Endothelial cell of umbilical vein (primary cell): ENCODE data around the gene PCP2. TPM values are rescaled to one million over a fixed set of nuclear protein-coding genes. Genes with fewer than 3 reads are reported as not detected.
A peak's percentile ranks its signal among the peaks of the same experiment; 100 is the strongest.

Source experiments
- BruUV-seq: library from RNA; stranded (reverse); fragments of 400-500 nt; replicated peaks from 2 replicates; lab custom pipeline; 2021; lab: Mats Ljungman, UMichigan
- CTCF ChIA-PET: fragments of 300-600, 350-600 bp; sonication (Branson Sonifier 250); formaldehyde crosslinking; loops from one replicate; lab custom pipeline; 2021; ENCODE audit warnings: antibody characterized with exemption, inconsistent platforms; lab: Charles Lee
- POLR2A ChIA-PET: fragments of 300-600, 350-600 bp; sonication (Branson Sonifier 250); formaldehyde crosslinking; loops from one replicate; lab custom pipeline; 2021; ENCODE audit warnings: antibody characterized with exemption, inconsistent platforms; lab: Charles Lee
- DNase-seq: peaks from one replicate; pipeline ENCODE4 v3.0.0-alpha.2; 2011; ENCODE audit warnings: low read depth, low spot score
- FAIRE-seq: peaks from 2 replicates; lab custom pipeline; 2011; peaks lifted over from hg19 to GRCh38; lab: Jason Lieb, UNC
- H2AFZ ChIP-seq: 2 replicates; pipeline ENCODE4 v1.6.0; 2012; ENCODE audit warnings: low read depth, low read length, control low read depth, inconsistent platforms
- H3K27ac ChIP-seq: 2 replicates; pipeline ENCODE4 v1.5.1; 2011; ENCODE audit warnings: low read depth, mild to moderate bottlenecking, control low read depth, low read length, moderate library complexity; ENCODE audit not compliant: insufficient read depth
- H3K27me3 ChIP-seq, 2 experiments: 2 replicates each; pipeline versions ENCODE4 v1.6.0 to v1.6.1; 2011; ENCODE audit warnings: low read length in 2 of 2, mixed read lengths in 1 of 2; ENCODE audit not compliant: control insufficient read depth in 2 of 2, insufficient read depth in 2 of 2
- H3K36me3 ChIP-seq, 2 experiments: 2 replicates in 1 of 2; 3 replicates in 1 of 2; pipeline ENCODE4 v1.5.1; 2011; ENCODE audit warnings: low read length in 2 of 2, mild to moderate bottlenecking in 1 of 2, moderate library complexity in 1 of 2; ENCODE audit not compliant: control insufficient read depth in 2 of 2, insufficient read depth in 2 of 2; ENCODE audit errors: extremely low read depth in 1 of 2
- H3K4me1 ChIP-seq: 3 replicates; pipeline ENCODE4 v1.5.1; 2011; ENCODE audit warnings: mild to moderate bottlenecking, low read length; ENCODE audit not compliant: control insufficient read depth, insufficient read depth; ENCODE audit errors: extremely low read depth
- H3K4me2 ChIP-seq: 2 replicates; pipeline ENCODE4 v1.6.1; 2011; ENCODE audit warnings: low read length, control low read depth, mixed read lengths; ENCODE audit not compliant: insufficient read depth
- H3K4me3 ChIP-seq, 3 experiments: fragments of 200-600 bp in 1 of 3; sonication (generic), shearing (Covaris generic) in 1 of 3; replicated peaks in 1 of 3; 2 replicates each; pipeline ENCODE4 v1.5.1; 2011 to 2016; ENCODE audit warnings: control low read depth in 3 of 3, low read length in 3 of 3, mild to moderate bottlenecking in 2 of 3, inconsistent platforms in 1 of 3, low read depth in 1 of 3, moderate library complexity in 1 of 3; ENCODE audit not compliant: insufficient read depth in 1 of 3
- H3K79me2 ChIP-seq: 2 replicates; pipeline ENCODE4 v1.6.0; 2012; ENCODE audit warnings: low read length, inconsistent platforms; ENCODE audit not compliant: control insufficient read depth, insufficient read depth
- H3K9ac ChIP-seq: replicated peaks from 2 replicates; pipeline ENCODE3; 2011; ENCODE audit warnings: low read length, control low read depth; ENCODE audit not compliant: insufficient read depth; ENCODE audit errors: extremely low read depth
- H3K9me1 ChIP-seq: replicated peaks from 3 replicates; pipeline ENCODE4 v1.6.0; 2011; ENCODE audit warnings: mild to moderate bottlenecking, low read length; ENCODE audit not compliant: control insufficient read depth, insufficient read depth; ENCODE audit errors: extremely low read depth
- H3K9me3 ChIP-seq: replicated peaks from 2 replicates; pipeline ENCODE4 v1.5.1; 2012; ENCODE audit warnings: low read length, inconsistent platforms; ENCODE audit not compliant: control insufficient read depth, insufficient read depth
- H4K20me1 ChIP-seq: replicated peaks from 2 replicates; pipeline ENCODE3; 2011; ENCODE audit warnings: mild to moderate bottlenecking, low read length; ENCODE audit not compliant: control insufficient read depth, insufficient read depth; ENCODE audit errors: extremely low read depth
- EZH2 ChIP-seq: IDR thresholded peaks from 2 replicates; pipeline ENCODE4 v1.6.1; 2012; ENCODE audit warnings: borderline replicate concordance, low read depth, mild to moderate bottlenecking, moderate library complexity, low read length, inconsistent platforms; ENCODE audit not compliant: severe bottlenecking
- FOS ChIP-seq: IDR thresholded peaks from 2 replicates; pipeline ENCODE4 v1.6.1; 2011; ENCODE audit warnings: mild to moderate bottlenecking, low read length, moderate library complexity, borderline replicate concordance; ENCODE audit not compliant: insufficient read depth
- GATA2 ChIP-seq: IDR thresholded peaks from 2 replicates; pipeline ENCODE4 v1.7.0; 2011; ENCODE audit warnings: low read depth, mild to moderate bottlenecking, moderate library complexity, mixed read lengths, low read length; ENCODE audit not compliant: insufficient read length, insufficient read depth
- JUN ChIP-seq: IDR thresholded peaks from 2 replicates; pipeline ENCODE4 v1.6.1; 2011; ENCODE audit warnings: borderline replicate concordance, low read depth; ENCODE audit not compliant: insufficient read length, insufficient read depth
- MYC ChIP-seq: IDR thresholded peaks from one replicate; pipeline ENCODE4 v1.6.1; 2011; ENCODE audit warnings: mild to moderate bottlenecking, low read depth, low read length
- POLR2A ChIP-seq: IDR thresholded peaks from 2 replicates; pipeline ENCODE4 v1.6.1; 2012; ENCODE audit warnings: low read depth, mild to moderate bottlenecking, control low read depth, low read length
- POLR2AphosphoS5 ChIP-seq: IDR thresholded peaks from 2 replicates; pipeline ENCODE4 v1.6.1; 2012; ENCODE audit warnings: low read depth, mild to moderate bottlenecking, control low read depth, low read length, moderate library complexity; ENCODE audit not compliant: insufficient read depth
- dilution Hi-C: fragments of 300-500 bp; cut with MboI; formaldehyde crosslinking; loops from one replicate; pipeline ENCODE4 v1.15.0; 2019; ENCODE audit warnings: low sequenced_read_pairs; ENCODE audit not compliant: extremely low pct_ligation_motif_present
- intact Hi-C: fragments of 100-400 bp; cut with micrococcal nuclease; formaldehyde crosslinking; loops from one replicate; pipeline ENCODE4 v1.10.0; 2022
- polyA plus RNA-seq, 4 experiments: library from polyadenylated mRNA; depleted of rRNA in 3 of 4; stranded (reverse) in 3 of 4; unstranded in 1 of 4; fragments of >200 nt; gene quantifications; 2 replicates each; pipeline versions ENCODE4 v1.2.1 to v1.2.3, GENCODE V29; 2011 to 2012; ENCODE audit warnings: missing spikeins in 1 of 4
- total RNA-seq: library from RNA; stranded (reverse); gene quantifications from 2 replicates; pipeline ENCODE4 v1.2.3, GENCODE V29; 2021
- TF ChIP-seq, protein P1 (sequence below): IDR thresholded peaks from 2 replicates; pipeline ENCODE4 v1.6.1; 2011; ENCODE audit not compliant: insufficient read depth, insufficient read length
- TF ChIP-seq, protein P2 (sequence below), 2 donors: IDR thresholded peaks; 1 replicate in 1 of 2; 2 replicates in 1 of 2; pipeline ENCODE4 v1.5.1; 2011; ENCODE audit warnings: low read length in 2 of 2, mild to moderate bottlenecking in 2 of 2, moderate library complexity in 2 of 2, control low read depth in 1 of 2, inconsistent platforms in 1 of 2, low read depth in 1 of 2; ENCODE audit not compliant: insufficient read depth in 1 of 2; ENCODE audit errors: extremely low read depth in 1 of 2

The PCP2 gene
- total and polyA plus RNA-seq, 2 donors (not counting 3 experiments of a cell fraction or from before 2014, with no cell fraction given) = not detected

DNA sequence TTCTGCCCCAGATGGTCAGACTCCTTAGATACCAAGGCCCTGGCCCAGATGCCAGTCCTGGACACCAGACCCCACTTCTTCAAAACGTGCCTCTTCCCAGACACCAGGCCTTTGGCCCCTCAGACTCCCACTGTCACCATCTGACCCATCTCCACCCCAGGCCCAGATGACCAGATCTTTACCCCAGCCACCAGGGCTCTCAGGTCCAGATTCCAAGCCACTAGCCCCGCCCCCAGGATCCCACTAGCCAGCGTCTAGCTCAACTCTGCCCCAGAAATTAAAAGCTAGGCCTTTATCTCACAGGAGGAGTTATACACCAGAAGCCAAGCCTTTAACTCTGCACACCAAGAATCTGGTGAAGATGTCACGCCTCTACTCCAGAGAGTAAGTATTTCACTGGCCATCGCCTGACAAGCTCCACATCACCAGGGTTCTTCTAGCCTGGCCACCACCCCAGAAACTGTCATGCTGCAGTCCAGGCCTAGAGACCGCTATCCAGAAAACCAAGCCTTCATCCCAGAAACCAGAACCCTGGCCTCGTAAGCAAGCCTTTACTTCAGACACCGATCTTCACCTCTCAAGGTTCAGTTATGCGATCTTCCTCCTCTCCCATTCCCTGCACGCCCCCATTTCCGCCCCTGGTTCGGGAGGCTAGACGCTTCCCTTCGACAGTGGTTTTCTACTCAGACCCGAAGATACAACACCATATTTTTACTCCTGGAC lies 4.8 kb downstream of the PCP2 start:
- peak overlapping the region; percentile 57 for H3K27ac ChIP-seq
- H3K27me3 ChIP-seq = no peaks in the 10 kb centered on the region
- H3K4me3 ChIP-seq = peak overlapping the region; percentile 73 to 92 (median 86)
- H3K4me1 ChIP-seq = peaks cover 16% of the 10 kb centered on the region
- peaks cover 41% of the 10 kb centered on the region for H3K79me2 ChIP-seq
- H4K20me1 ChIP-seq = no peaks in the 10 kb centered on the region
- no peak for FAIRE-seq
- peaks cover 2 to 13% of the 10 kb centered on the region in 2 experiments for H3K36me3 ChIP-seq
- H3K9me1 ChIP-seq = no peaks in the 10 kb centered on the region
- peak overlapping the region; percentile 93 for H3K4me2 ChIP-seq
- BruUV-seq = TSS peak; percentile 70
- no peak for TF ChIP-seq POLR2AphosphoS5
- TF ChIP-seq JUN = no peak
- TF ChIP-seq, protein P1, sequence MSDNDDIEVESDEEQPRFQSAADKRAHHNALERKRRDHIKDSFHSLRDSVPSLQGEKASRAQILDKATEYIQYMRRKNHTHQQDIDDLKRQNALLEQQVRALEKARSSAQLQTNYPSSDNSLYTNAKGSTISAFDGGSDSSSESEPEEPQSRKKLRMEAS = no peak
- no peak for TF ChIP-seq FOS
- TF ChIP-seq, protein P2, sequence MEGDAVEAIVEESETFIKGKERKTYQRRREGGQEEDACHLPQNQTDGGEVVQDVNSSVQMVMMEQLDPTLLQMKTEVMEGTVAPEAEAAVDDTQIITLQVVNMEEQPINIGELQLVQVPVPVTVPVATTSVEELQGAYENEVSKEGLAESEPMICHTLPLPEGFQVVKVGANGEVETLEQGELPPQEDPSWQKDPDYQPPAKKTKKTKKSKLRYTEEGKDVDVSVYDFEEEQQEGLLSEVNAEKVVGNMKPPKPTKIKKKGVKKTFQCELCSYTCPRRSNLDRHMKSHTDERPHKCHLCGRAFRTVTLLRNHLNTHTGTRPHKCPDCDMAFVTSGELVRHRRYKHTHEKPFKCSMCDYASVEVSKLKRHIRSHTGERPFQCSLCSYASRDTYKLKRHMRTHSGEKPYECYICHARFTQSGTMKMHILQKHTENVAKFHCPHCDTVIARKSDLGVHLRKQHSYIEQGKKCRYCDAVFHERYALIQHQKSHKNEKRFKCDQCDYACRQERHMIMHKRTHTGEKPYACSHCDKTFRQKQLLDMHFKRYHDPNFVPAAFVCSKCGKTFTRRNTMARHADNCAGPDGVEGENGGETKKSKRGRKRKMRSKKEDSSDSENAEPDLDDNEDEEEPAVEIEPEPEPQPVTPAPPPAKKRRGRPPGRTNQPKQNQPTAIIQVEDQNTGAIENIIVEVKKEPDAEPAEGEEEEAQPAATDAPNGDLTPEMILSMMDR (IDR thresholded peaks at IDR 0.05; ENCODE audit: extremely low read depth in 1 of 2, insufficient read depth in 1 of 2, low read depth in 1 of 2, low read length in 2 of 2) = no peak
- no peak for TF ChIP-seq POLR2A
- no peak for TF ChIP-seq EZH2
- no peak for TF ChIP-seq GATA2
- no peak for TF ChIP-seq MYC
- ChIA-PET CTCF (interaction anchor here (1.2 to 1.8 kb wide), 2 partner anchors 12 to 60 kb away, joined by 4 to 11 read pairs; no protein-coding TSS in a partner anchor), POLR2A (interaction anchor here (0.6 kb wide), 1 partner anchor 586 kb away, joined by 4 read pairs; no protein-coding TSS in a partner anchor)
- H3K9me3 ChIP-seq = no peaks in the 10 kb centered on the region
- DNase-seq = peak; percentile 7
- H3K9ac ChIP-seq = peak overlapping the region; percentile 93
- intact Hi-C loops = loop anchor here (1.0 to 2.0 kb wide), 5 partner anchors 9 to 292 kb away; partner anchors contain the start of genes PNPLA6, SNAPC2, STXBP2 and TRAPPC5
- dilution Hi-C loops = no loop called here
- H2AFZ ChIP-seq = peak overlapping the region; percentile 36
